Activated CD4-positive, CD25-positive, alpha-beta regulatory T cell treated with anti-CD3 and anti-CD28 coated beads, Interleukin-2, amount 50 U/mL, for 16 hours (primary cell): ENCODE data around the gene DCAF7.

Source experiments
- DNase-seq: peaks from one replicate; pipeline ENCODE4 v3.0.0-alpha.2; 2020; ENCODE audit warnings: low read depth, low spot score

Gene DCAF7

GRCh38 chr17:63588797-63589196, 38.5 kb downstream of the DCAF7 start:
- DNase-seq = no peak

- no peak for DNase-seq
These were observed 39.4 kb downstream of the DCAF7 start for GRCh38 chr17:63589646-63590045.

DNA sequence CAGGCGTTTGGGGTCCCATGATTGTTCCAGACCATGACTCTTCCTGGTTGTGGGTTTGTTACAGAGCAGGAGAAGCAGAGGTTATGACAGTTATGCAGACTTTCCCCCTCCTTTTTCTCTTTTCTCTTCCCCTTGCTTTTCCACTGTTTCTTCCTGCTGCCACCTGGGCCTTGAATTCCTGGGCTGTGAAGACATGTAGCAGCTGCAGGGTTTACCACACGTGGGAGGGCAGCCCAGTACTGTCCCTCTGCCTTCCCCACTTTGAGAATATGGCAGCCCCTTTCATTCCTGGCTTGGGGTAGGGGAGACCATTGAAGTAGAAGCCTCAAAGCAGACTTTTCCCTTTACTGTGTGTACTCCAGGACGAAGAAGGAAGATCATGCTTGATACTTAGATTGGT, 42.5 kb downstream of the DCAF7 start:
- no peak for DNase-seq

GRCh38 chr17:63595132-63595531, 44.9 kb downstream of the DCAF7 start:
- no peak for DNase-seq

DNA sequence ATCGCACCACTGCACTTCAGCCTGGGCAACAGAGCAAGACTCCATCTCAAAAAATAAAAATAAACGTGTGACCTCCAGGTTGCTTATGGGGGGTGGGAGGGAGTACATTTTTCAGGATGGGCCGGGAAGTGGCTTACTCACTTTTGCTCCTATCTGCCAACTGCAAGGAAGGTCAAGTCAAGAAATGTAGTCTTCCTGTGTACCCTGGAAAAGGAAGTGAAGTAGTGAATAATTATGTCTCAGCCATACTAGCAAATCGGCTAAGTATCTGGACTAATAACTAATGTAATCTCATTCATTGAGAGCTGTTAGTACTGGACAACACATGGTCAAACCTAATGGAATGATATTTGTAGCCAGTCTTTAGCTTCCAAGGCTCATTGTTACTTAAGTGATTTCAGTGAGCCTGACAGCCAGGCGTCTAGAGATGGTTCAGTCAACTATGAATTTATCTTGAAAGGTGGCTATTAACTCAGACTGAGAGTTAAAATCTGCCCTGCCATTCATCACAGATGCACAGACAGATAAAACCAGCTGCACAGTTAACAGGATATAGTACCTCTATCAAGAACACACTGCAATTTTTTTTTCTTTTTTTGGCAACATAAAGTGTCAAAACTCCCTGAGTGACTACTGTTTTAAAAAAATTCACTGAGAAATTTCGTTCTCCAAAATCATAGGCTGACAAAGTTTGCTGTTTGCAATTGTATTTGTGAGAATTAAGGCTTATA, 46.7 kb downstream of the DCAF7 start:
- DNase-seq = no peak

GRCh38 chr17:63598281-63598680, 48.0 kb downstream of the DCAF7 start:
- no peak for DNase-seq

- DNase-seq = peak; percentile 57
These were observed 50.5 kb downstream of the DCAF7 start, which contains the start of gene TACO1 for GRCh38 chr17:63600569-63601438. Gene TACO1 (plus strand): TSS chr17:63600895. CDS start chr17:63601084, 189 bp downstream.

DNA sequence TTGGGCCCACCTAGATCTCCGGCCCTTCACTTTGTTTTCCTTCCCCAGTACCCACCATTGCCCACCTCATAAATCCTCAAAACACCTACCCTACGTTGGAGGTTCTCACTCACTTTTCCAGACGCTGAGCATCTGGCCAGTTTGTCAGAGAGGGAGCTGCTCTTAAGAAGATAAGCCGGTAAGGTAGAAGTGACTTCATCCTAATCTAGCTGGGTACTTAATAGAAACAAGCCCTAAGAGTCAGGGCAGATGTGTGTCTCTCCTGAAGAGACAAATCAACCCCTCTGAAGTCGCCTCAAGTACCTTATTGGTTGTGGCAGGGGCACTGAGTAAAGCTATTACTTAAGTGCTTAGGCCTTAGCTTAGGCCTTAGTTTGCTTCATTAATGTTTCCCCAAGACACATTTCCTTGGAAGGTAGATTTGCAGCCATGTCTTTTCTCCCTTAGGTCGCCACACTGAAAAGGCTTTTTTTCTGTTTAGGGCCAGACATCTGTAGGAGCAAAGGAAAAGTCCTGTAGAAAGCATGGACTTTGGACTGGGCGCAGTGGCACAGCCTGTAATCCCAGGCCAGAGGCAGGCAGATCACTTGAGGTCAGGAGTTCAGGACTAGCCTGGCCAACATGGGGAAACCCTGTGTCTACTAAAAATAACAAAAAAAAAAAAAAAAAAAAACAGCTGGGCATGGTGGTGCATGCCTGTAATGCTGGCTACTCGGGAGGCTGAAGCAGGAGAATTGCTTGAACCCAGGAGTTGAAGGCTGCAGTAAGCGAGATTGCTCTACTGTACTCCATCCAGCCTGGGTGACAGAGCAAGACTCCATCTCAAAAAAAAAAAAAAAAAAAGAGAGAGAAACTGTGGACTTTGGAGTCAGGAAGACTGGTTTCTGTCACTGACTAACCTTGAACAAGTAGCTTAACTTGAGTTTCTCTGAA, 51.4 kb downstream of the DCAF7 start:
- DNase-seq = no peak

DNA sequence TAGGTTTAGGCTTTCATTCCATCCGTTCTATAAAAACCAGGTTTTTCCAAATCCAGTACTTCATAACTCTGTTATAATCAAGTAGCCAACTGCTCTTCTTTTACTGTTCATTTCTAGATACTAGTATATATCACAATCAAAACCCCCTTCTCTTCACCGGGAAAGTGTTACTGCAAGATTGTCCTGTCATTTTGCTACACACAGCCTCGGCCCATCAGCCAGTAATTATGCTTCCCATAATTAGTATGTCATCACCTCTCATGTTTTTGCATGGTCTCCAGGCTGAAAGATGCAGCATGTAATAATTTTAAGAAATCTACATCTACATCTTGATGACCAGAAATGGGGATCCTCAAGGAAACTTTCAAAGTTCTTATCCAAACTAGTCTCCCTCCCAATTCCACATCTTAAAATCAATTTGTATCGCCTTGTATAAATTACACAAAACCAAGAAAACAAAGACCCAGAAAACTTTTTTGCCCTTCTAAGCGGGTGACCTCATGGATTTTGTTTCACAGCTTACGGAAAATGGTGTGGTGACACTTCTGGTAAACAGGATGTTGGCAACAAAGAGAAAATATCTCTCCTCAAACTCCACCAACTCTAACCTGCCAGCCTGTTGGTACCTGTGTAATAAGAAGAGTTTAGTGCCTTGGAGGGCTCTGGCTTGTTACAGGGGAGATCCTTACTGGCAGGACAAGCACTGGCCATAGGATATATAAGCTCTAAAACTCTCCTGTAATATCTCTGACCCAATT, 59.7 kb downstream of the DCAF7 start:
- no peak for DNase-seq

DNA sequence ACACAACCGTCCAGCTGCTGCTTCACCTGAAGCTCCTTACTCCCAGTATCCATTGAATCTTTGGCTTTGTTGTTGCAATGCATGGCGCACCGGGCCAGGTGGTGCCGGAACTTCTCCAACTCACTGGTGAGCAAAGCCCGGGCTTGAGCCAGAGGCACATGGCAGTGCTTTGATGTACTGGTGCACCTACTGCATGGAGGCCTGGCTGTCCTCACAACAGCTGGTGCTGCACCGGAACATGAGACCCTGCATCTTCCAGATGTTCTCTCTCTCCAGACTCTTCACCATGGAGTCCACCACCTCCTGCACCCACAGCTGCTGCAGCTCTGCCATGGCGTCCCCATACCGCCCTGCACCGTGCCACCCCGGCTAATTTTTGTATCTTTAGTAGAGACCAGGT, 60.6 kb downstream of the DCAF7 start:
- no peak for DNase-seq

- DNase-seq = no peak
These were observed 61.1 kb downstream of the DCAF7 start for GRCh38 chr17:63611354-63611753.

DNA sequence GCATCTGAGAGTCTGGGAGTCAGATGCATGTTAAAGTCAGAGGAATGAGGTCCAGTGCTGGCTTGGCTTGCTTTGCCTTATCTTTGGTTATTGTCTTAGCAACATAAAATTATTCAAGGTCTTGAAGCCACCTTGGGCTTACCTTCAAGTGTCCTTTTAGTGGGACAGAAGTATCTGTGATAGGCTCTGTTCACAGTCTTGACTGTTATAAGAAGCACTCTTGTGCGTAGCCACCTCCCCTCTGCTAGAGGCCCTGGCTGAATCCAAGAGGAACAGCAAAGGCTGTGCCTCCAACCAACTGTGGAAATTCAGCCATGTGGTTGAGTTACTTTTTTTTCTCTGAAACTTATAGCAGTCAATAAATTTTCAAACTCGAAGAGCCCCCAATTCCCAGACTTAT, 63.4 kb downstream of the DCAF7 start:
- DNase-seq = no peak

DNA sequence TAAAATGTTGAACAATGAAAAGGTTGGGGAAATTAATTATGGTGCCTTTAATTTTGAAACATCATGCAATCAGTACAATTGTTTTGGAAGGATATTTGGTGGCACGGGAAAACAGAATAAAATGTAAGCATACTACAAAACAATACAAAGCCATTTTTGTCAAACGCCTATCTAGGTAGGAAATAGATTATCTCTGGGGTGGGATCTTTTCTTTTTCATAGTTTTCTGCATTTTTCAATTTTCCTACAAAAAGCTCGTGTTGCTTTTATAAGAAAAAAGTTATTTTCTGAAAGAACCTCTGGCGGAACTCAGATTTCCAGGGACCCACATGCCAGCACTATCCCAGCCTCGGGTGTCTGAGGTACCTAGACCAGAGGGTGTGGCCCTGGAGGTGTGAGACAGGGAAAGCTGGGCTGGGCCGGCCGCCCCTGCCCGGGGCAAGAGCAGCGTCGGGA, 71.0 kb downstream of the DCAF7 start:
- no peak for DNase-seq

GRCh38 chr17:63621684-63622573, 71.7 kb downstream of the DCAF7 start, which contains the start of gene MAP3K3:
Gene MAP3K3 (plus strand): TSS chr17:63622417. CDS start chr17:63622760, 343 bp downstream.
- DNase-seq = peak; percentile 96

DNA sequence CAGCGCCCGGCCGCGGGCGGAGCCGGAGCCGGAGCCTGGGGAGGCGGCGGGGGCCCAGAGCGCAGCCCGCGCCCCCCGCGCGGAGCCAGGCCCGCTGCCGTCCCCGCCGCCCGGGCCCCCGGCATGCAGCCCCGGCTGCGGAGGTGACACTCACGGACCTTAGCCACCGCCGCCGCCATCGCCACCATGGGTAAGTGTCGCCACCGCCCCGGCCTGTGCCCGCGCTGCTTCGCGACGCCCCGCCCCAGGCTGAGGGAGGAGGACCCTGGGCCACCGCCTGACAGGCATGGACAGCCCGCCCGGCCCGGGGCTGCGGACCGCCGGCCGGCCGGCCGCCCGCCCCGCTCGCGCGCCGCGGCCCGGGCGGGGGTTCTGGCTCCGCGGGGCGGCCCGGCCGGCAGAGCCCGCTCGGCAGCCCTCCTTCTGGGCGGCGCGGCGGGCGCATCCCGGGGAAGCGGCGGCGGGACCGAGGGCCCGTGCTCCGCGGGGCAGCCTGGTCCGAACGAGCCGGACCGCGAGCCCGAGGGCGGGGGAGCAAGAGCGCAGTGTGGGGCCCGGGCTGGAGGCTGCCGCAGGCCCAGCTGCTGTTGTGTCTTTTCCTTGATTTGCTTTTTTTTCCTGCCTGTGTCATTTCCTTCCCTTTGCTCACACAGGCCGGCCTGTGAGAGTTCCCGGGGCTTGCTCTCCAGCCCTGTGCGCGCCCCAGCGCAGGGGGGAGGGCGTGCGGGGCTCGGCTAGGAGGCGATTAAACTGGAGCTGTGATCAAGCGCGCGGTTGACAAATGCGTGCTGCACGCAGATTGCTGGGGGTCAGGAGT, 72.5 kb downstream of the DCAF7 start:
- peak; percentile 44 for DNase-seq

DNA sequence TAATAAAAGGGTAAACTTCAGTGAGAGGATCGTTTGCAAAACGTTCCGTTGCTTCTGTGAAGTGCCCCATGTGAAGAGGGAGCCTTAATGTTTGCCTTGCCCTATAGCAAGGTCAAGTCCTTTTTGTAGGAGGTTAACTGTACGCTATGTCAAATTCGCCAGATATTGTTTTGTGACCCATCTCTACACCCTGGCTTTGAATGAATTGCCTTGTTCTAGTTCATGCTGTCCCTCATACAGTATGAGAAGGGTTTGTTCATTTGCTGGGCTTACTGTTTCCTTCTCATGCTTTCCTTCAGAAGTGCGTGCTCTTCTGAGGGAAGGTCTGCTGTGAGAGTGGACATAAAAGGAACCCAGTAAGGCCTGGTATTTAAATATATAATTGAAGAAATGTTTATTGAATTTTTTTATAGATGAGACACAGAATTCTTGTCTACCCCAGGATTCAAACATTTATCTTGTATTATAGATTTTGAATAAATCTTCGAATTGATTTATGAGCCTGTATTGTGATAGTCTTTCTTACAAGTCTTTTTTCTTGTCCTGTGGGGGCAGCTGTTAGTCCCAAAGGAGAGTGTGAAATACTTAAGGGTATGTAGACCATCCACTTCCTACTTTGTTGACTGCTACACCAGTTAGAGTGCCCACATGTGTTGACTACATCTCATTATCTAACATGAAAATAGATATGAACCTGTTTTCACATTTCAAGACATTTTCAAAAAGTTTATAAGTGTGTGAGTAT, 73.7 kb downstream of the DCAF7 start:
- no peak for DNase-seq

DNA sequence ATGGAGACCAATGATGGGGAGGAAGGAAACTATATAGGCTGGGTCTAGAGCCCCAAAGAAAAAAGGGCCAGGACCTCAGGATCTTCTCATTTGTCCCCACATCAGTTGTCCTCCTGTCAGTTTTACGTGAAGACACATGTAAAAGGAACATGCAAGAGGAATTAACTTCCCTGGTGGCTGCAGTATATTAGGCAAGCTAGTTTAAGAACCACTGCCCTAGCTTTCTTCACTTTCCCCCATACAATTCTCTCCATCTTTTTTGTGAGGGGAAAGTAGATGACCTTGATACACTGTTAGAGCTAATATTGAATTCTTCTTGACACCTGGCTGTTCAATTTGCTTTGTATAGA, 74.2 kb downstream of the DCAF7 start:
- DNase-seq = no peak

DNA sequence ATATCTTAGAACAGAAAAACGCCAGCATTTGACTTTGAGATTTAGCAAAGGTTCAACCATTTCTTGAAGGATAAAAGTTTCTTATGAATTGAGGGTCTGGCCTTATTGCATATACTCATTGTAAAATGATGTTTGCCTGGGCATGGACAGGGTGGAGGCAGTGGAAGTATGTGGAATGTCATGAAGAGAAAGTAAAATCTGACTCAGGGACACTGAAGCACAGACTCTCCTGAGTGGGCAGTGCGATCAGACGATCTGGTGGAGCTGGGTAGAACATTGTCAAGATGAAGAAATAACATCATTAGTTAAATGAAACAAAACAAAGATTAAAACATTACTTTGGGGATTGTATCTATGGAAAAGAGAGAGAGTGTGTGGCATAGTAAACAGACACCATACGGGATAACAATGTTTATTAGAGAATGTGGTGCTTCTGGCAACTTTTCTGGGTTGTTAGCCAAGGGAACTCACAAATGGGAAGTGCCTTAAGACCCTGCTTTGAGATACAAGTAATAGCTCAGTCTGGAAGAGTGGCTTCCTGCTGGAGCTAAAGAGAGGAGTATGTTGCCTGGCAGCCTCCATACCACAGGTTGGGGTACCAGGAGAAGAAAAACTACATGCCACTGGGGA, 76.4 kb downstream of the DCAF7 start:
- DNase-seq = no peak
